Measurements from ENCODE around the gene TRMT2A. TPM values are rescaled to one million over a fixed set of nuclear protein-coding genes. Genes with fewer than 3 reads are reported as not detected.

TRMT2A gene
- total RNA-seq, 1 experiment from 2014 or later, result 68.1 TPM

DNA sequence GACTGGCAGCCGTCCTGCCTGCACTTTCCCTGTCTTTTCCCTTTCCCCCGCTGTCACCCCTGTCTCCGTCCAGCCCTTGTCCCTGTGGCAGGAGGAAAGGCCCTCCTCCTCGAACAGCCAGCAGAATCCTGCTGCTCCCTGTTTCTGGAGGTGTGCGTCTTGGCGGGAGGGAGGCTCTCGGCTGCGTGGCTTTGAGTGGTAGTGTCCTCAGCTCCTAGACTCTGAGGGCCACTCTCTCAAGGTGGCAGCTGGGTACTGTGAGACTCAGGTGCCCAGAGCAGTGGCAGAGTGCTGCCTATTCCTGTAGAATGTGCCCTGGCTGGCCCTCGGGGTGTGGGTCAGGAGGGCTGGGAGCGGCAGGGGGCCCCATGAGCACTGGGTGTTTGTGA is 10.2 kb downstream of the TRMT2A start:
- TF ChIP-seq EZH2 (IDR thresholded peaks at IDR 0.05; ENCODE audit: borderline replicate concordance, low read depth, low read length, poor library complexity, severe bottlenecking), result no peak
- TF ChIP-seq, protein P1, sequence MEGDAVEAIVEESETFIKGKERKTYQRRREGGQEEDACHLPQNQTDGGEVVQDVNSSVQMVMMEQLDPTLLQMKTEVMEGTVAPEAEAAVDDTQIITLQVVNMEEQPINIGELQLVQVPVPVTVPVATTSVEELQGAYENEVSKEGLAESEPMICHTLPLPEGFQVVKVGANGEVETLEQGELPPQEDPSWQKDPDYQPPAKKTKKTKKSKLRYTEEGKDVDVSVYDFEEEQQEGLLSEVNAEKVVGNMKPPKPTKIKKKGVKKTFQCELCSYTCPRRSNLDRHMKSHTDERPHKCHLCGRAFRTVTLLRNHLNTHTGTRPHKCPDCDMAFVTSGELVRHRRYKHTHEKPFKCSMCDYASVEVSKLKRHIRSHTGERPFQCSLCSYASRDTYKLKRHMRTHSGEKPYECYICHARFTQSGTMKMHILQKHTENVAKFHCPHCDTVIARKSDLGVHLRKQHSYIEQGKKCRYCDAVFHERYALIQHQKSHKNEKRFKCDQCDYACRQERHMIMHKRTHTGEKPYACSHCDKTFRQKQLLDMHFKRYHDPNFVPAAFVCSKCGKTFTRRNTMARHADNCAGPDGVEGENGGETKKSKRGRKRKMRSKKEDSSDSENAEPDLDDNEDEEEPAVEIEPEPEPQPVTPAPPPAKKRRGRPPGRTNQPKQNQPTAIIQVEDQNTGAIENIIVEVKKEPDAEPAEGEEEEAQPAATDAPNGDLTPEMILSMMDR (conservative IDR thresholded peaks at IDR 0.05; ENCODE audit: low read depth, low read length), result no peak
- Histone ChIP-seq H3K9me3 (ENCODE audit: low read depth, low read length, poor library complexity, severe bottlenecking) (no peaks in the 10 kb centered on the region), H3K36me3 (ENCODE audit: insufficient read depth, low read length, poor library complexity, severe bottlenecking) (peaks cover 85% of the 10 kb centered on the region)

DNA sequence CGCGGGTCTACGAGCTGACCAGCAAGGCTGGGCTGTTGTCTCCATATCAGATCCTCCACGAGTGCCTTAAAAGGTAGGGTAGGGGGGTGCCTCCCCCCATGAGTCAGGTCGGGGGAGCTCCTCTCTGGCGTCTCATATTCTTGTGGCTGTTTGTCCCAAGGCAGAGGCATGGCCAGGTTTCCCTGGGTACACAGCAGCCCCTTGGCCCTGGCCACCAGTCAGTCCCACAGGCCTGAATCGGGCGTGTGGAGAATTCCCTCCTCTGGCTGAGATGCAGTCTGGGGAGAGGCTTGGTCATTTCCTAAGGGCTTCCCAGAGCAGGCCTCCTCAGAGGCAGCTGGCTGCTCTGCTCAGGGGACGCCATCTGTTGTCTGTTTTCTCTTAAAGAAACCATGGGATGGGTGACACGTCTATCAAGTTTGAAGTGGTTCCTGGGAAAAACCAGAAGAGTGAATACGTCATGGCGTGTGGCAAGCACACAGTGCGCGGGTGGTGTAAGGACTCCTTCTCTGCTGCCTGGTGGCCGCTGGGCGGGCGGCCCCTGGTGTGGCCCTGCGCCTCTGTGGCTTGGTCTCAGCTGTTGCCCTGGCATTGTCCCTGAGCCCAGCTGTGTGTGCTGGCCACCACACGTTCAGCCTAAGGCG is 10.7 kb downstream of the TRMT2A start:
- POLR2A ChIA-PET (ENCODE audit: low non-redundant PET), result no interaction called here
- no peak for TF ChIP-seq EZH2 (IDR thresholded peaks at IDR 0.05; ENCODE audit: borderline replicate concordance, low read depth, low read length, poor library complexity, severe bottlenecking)
- TF ChIP-seq, protein P1 (conservative IDR thresholded peaks at IDR 0.05; ENCODE audit: low read depth, low read length), result no peak
- CTCF ChIA-PET, result no interaction called here
- Histone ChIP-seq H3K4me3 (ENCODE audit: low read depth, low read length, poor library complexity, severe bottlenecking) (no peak overlapping the region), H3K4me1 (ENCODE audit: insufficient read depth, low read length, poor library complexity, severe bottlenecking) (no peaks in the 10 kb centered on the region), H3K36me3 (ENCODE audit: insufficient read depth, low read length, poor library complexity, severe bottlenecking) (peaks cover 90% of the 10 kb centered on the region), H3K27ac (ENCODE audit: low read depth, low read length, poor library complexity, severe bottlenecking) (no peak overlapping the region), H3K9me3 (ENCODE audit: low read depth, low read length, poor library complexity, severe bottlenecking) (no peaks in the 10 kb centered on the region), H3K27me3 (replicated peaks; ENCODE audit: insufficient read depth, low read depth, low read length, poor library complexity) (no peaks in the 10 kb centered on the region)
- BruUV-seq (replicated peaks), result no TSS peak
- intact Hi-C loops (cut with micrococcal nuclease; ENCODE audit: unreplicated experiment), result no loop called here
- no peak for DNase-seq (ENCODE audit: low spot score)

More for the DNA sequence above, 10.2 kb downstream of the TRMT2A start:
- DNase-seq (ENCODE audit: low spot score), result no peak
- no peak overlapping the region for H3K4me3 ChIP-seq (ENCODE audit: low read depth, low read length, poor library complexity, severe bottlenecking)
- intact Hi-C loops (cut with micrococcal nuclease; ENCODE audit: unreplicated experiment), result no loop called here
- BruUV-seq (replicated peaks), result no TSS peak
- ChIA-PET CTCF (no interaction called here), POLR2A (ENCODE audit: low non-redundant PET) (no interaction called here)
- H3K4me1 ChIP-seq (ENCODE audit: insufficient read depth, low read length, poor library complexity, severe bottlenecking), result no peaks in the 10 kb centered on the region
- no peaks in the 10 kb centered on the region for H3K27me3 ChIP-seq (replicated peaks; ENCODE audit: insufficient read depth, low read depth, low read length, poor library complexity)
- H3K27ac ChIP-seq (ENCODE audit: low read depth, low read length, poor library complexity, severe bottlenecking), result no peak overlapping the region

DNA sequence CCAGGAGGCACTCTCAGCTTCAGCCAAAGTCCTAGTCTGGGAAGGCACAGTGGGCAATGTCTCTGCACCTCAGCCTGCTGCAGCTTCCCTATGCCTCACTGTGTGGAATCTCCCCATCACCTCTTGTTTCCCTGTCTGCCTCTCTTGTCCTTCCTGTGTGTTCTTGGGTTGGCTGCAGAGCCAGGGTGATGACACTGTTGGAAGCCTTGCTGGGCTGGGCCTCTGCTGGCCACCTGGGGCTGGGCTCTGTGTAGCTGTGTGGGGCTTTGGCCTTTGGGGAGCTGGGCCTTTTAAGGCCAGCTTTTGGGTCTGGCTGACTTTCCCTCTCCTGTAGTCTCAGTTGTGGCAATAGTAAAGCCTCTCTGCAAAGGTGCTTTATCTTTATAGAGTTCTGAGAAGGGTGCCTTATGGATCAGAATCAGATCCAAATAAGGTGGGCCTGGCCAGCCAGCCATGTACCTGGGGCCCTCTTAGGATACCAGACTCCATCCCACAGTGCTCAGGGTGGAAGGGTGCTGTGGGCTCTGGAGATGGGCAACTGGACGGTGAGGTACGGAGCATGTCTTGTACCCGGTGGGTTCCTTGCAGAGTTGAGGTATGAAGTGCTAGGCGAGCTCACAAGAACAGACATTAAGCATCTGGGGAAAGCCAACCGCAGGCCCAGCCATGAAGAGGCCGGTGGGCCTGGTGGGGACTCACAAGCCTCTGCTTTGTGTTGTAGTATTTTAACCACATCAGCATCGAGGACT is 11.4 kb downstream of the TRMT2A start:
- Histone ChIP-seq H3K36me3 (ENCODE audit: insufficient read depth, low read length, poor library complexity, severe bottlenecking) (peaks cover 91% of the 10 kb centered on the region), H3K4me1 (ENCODE audit: insufficient read depth, low read length, poor library complexity, severe bottlenecking) (no peaks in the 10 kb centered on the region), H3K27ac (ENCODE audit: low read depth, low read length, poor library complexity, severe bottlenecking) (no peak overlapping the region), H3K9me3 (ENCODE audit: low read depth, low read length, poor library complexity, severe bottlenecking) (no peaks in the 10 kb centered on the region), H3K27me3 (replicated peaks; ENCODE audit: insufficient read depth, low read depth, low read length, poor library complexity) (no peaks in the 10 kb centered on the region), H3K4me3 (ENCODE audit: low read depth, low read length, poor library complexity, severe bottlenecking) (no peak overlapping the region)
- no peak for DNase-seq (ENCODE audit: low spot score)
- POLR2A ChIA-PET (ENCODE audit: low non-redundant PET), result no interaction called here
- CTCF ChIA-PET, result no interaction called here
- no TSS peak for BruUV-seq (replicated peaks)
- intact Hi-C loops (cut with micrococcal nuclease; ENCODE audit: unreplicated experiment), result no loop called here
- TF ChIP-seq, protein P1 (conservative IDR thresholded peaks at IDR 0.05; ENCODE audit: low read depth, low read length), result no peak
- TF ChIP-seq EZH2 (IDR thresholded peaks at IDR 0.05; ENCODE audit: borderline replicate concordance, low read depth, low read length, poor library complexity, severe bottlenecking), result no peak
